Activated gamma-delta T cell (primary cell): ENCODE results near the gene OARD1.
A peak's percentile ranks its signal among the peaks of the same experiment; 100 is the strongest.
"Not testable (repeated sequence)": the region's sequence is repeated elsewhere in the genome, so short reads cannot be mapped to it uniquely, and the experiment has no call there.

Experiments used
- DNase-seq: peaks from one replicate; lab custom pipeline; 2025; lab: John Stamatoyannopoulos, UW
- total RNA-seq, 2 donors: gene quantifications; one replicate each; lab custom pipeline; 2026; lab: John Stamatoyannopoulos, UW

The OARD1 gene, protein sequence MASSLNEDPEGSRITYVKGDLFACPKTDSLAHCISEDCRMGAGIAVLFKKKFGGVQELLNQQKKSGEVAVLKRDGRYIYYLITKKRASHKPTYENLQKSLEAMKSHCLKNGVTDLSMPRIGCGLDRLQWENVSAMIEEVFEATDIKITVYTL
- total RNA-seq = 48.2 to 50.1 reads per million in 2 donors

DNA sequence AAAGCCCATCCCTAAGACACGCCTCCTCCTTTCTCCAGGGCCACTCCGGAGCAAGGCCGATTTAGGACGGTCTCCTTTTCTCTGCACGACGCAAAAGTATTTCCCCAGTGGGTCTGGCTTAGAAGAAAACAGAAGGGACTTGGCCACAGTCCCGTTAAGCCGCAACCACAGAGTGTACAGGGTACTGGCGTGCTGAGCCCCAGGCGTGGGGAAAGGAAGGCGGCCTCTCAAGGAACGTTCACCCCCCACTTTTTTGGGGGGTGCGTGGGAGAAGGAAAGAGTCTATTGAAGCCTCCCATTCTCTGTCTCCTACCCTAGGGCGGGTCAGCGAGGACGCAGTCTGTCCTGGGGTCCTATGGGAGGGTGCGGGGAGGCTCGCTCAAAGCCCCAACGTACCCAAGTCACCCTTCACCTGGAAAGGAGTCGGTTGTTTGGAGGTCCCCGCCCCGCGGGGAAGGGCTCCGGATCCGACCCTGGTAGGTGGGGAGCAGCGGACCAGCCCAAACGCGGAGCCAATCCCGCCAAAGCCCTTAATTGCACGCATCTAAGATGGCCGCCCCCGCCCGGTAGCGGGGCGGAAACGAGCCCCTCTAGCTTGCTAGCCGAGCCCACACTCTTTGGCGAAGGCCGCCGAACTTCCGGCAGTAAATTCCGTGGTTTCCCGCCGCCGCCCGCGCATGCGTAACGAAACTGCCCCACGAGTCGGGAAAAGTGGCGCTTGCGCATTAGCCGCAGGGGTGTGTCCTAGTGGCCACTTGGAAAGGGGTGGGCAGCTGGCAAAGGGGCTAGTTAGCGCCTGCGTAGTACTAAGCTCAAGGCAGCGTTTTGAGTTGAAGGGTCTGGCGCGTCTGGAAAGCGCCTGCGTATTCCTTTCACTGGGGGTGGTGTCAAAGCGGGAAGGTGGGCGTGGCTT is at the start of gene OARD1:
Gene OARD1 (minus strand): TSS at position 434 of the 913 bp plus-strand sequence. CDS start 722 bp downstream, outside the sequence.
- DNase-seq = peak; percentile 98

DNA sequence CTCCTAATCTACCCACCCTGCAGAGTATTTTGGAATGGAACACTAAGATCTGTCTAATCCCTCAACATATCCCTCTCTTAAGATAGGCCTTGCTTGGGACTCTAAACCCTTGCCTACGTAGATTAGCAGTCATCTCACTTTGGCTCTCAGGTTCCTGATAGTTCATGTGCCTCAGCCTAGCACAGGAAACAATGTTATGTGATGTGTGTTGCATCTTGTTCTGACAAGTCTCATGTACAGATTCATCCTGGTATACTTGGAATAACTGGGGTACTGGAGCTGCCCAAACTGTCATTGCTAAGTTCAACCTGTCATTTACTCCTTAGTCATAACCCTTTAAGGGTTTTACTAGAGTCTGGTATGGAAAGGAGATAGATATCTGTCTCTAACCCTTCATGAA is 47.9 kb upstream of the OARD1 start:
- DNase-seq = no peak

DNA sequence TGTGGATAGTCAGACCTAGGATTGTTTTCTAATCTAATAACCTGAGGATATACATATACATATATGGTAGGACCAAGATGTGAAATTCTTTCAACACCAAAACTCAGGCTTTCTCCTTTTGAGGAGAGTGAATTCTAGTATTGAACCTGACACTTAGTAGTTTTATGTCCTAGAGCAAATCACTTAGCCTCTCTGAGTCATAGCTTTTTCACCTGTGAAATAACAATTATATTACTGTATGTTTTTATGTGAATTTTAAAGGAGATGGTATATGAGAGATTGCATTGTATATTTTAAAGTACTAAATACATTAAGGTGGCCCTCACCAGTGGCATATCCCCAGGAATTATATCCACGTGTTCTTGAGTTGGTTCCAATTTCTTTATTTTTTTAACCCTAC is 47.4 kb upstream of the OARD1 start:
- no peak for DNase-seq

DNA sequence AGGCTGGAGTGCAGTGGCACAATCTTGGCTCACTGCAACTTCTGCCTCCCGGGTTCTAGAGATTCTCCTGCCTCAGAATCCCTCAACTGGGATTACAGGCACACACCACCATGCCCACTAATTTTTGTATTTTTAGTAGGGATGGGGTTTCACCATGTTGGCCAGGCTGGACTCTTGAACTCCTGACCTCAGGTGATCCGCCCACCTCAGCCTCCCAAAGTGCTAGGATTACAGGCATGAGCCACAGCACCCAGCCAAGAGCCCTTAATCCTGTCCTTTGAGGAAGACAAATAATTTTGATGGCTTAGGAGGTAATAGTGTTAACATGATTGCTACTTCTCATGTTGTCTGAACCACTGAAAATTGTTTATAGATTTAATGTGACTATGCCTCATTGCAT is 42.9 kb upstream of the OARD1 start:
- DNase-seq = not testable (repeated sequence)

DNA sequence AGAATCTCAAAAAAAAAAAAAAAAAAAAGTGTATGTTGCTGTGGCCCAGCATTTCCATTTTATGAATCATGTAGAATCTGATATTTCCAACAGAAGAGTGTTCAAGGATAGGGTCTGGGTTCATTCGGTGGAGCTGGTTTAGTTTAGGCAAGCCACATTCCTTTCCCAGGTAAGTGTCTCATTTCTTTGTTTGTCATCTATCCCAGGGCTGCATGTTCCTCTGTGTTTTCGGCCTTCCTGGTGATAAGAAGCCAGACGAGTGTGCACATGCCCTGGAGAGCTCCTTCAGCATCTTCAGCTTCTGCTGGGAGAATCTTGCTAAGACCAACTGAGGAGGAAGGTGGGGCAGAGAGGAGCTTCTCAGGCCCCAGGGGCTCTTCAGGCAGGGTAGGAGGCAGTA is 38.9 kb upstream of the OARD1 start:
- no peak for DNase-seq

DNA sequence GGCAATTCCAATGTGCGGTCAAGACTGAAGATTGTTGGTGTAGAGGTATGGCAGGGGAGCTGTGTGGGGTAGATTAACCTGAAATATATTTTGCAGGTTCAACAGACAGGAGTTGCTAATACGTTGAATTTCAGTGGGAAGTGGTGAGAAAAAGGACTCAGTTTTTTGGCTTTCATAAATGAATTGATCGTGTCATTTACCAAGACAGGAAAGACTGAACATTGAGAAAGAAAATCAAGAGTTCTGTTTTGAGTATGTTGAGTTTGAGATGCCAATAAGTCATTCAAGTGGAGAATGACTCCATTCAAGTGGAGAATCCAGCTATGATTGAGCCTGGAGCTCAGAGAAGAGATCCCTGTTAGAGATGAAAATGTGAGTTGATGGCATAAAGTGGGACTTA is 31.7 kb upstream of the OARD1 start:
- no peak for DNase-seq

DNA sequence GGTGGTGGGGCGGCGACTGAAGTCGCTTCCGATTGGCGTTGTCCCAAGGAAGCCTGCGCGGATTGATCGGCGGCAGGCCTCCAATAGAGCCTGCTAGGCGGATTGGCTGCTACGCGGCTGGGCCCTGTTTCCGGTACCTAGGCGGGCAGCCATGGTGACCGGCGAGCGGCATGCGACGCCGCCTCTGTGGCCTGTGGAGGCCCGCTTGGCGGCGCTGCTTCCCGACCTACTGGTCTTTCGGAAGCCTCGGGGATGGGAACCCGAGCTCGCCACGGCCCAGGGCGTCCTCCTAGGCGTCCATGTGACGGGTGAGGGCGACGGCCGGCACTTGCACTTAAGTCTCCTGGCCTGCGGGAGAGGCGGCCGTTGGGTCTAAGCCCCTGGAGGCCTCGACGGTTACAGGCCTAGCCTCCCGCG is 28.7 kb upstream of the OARD1 start:
- DNase-seq = no peak

DNA sequence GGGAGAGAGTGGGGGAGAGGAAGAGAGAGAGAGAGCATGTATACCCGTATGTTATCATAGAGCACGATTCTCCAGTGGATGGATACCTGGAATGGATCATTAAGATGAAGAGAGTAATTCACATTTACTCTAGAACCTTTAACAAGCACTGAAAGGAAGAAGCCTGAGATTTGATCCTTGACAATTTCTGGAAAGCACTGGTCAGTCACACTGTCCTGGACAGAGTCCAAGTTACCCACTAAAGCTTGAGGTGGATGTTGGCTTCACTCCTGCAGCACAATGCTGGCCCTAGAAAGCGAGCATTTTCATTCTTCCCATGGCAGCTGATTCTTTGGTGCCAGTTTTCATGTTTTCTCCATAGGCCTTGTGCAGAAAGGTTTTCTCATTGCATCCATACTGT is 26.2 kb upstream of the OARD1 start:
- no peak for DNase-seq

DNA sequence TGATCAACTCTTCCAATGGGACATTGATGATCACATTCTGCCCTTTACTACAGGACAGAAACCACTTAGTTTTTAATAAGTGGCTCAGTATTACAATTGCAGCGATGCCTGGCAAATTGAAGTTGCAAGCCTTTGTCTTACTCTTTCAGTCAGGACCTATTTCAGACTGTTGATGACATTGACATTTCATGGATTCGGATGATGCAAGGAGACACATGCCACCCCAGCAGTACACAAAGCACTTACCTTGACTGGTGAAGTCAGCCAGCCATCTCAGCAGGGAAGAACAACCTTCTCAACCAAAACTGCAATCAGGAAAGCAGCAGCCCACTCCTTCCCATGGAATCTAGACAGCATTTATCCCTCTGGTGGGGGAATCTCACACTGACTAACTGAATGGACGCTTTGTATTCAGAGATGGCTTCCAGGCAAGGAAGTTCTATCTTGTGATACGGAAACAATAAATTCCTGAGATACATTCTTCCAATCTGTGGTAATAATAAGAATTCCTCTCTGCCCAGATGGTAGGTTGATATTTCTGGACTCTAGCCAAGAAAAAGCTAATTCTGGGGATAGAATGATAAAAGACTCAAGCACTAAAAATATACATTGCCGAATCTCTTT is 25.4 kb upstream of the OARD1 start:
- DNase-seq = no peak

DNA sequence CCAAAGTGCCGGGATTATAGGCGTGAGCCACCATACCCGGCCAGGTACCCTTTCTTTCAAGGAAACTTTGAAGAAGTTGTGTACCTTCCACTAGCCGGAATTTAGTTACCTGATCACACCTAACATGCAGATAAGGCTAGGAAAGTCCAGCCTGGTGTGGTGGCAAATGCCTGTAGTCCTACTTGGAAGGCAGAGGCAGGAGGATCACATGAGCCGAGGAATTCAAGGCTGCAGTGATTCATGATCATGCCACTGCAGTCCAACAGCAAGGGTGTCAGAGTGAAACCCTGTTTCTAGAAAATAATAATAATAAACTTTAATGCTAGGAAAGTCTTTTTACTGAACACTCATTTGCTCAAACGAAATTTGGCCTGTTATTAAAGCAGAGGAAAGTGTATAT is 21.6 kb upstream of the OARD1 start:
- DNase-seq = no peak

DNA sequence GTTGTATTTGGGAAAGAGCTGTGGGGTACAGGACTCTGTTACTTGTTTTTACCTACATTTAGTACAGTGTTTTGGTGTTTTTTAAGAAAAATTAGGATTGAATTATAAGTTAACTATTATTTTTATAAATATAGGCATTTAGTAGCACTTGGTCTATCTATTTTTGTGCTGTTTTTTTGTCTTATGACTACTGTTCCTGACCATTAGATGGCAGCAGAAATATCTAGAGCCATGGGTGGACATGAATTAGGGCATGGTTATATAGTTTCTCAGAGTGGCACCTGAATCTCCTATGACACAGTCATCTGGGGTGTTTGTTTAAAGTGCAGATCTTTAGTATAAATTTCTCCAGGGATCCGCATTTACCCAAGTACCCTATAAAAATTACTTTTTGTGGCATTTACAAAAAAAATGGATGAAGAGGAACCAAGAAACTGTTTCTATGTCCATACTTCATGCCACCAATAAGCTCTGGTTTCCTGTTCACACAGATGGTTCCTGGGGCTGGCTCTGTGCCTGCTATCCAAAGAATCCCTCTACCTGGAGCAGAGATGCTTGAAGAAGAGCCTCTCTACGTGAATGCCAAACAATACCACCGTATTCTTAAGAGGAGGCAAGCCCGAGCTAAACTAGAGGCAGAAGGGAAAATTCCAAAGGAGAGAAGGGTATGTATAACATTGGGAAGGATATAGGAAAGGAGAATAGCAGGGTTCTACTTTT is 20.4 kb upstream of the OARD1 start:
- DNase-seq = no peak

DNA sequence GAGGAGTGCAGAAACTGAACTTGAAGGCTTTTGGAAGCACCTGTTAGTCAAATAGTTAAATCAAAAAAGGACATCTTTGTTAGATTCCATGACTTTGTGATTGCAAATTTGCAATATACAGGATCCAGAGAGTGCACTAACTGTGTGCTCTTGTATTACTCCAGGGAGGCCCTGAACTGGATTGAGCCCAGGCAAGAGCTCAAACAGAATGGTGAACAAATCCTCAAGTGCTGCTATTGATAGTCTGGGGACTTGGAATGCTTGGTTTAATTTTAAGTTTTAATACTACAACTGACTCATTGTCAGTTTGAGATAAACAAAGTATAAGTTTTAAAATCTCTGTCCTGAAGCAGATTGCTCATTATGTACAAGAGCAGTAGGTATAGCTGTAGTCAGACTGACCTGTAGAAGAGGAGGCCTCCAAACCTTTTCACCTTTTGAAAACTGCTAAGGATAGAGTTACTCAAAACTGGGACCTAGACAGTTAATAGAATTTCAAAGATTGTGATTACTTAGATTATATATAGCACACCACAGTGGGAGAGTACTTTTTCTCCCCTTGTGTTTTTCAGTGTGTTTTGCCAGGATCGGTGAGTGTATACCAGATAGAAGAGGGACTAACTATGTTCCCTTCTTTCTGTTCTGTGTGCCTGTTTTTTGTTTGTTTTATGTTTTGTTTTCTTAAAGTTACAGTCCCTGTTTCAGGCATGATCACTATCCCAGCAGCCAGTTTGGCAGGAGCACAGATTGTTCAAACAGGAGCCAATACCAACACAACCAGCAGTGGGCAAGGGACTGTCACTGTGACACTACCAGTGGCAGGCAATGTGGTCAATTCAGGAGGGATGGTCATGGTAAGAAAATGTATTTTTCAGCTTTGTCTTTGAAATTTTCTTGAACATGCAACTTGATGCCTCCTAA is 18.9 kb upstream of the OARD1 start:
- DNase-seq = no peak

DNA sequence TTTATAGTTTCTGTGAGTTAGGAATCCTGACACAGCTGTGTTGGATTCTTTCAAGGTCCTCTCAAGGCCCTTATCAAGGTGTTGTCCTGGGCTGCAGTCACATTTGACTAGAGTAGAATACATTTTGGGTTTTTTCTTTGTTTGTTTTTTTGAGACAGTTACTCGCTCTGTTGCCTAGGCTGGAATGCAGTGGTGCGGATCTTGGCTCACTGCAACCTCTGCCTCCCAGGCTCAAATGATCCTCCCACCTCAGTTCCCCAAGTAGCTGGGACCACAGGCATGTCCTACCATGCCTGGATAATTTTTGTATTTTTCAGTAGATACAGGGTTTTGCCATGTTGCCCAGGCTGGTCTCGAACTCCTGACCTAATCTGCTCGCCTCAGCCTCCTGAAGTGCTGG is 16.3 kb upstream of the OARD1 start:
- no peak for DNase-seq

DNA sequence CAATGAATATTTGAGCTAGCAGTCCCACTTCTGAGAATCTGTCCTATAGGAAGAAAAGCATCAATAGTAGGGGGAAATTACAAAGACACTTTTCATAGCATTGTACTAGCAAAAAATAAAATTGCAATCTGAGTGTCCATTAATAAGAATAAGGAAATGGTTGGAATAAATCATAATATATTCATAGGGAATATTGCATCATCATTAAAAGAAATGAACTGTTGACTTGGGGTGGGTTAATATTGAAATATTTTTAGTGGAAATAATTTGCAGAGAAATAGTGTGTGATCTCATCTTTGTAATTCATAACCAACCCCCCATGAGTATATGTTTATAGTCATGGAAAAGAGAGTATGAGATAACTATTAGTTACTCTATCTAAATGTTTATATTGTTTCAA is 13.0 kb upstream of the OARD1 start:
- DNase-seq = no peak

DNA sequence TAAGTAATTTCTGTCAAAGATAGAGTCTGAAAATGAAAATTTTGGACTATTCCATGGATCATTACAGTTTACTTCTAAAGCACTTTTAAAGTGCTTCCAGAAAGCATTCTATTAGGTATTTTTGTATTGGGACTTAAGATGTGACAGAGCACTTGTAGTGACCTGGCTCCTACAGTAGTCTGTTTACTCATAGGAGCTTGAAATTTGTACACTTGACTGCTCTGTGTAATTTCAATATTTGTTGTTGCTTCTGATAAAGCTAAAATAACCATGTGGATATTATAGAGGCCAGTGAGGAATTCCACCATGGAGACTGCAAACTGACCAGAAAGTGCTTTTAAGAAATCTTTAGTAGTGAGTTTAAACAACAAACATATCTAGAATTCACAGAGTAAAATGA is 10.9 kb upstream of the OARD1 start:
- no peak for DNase-seq

DNA sequence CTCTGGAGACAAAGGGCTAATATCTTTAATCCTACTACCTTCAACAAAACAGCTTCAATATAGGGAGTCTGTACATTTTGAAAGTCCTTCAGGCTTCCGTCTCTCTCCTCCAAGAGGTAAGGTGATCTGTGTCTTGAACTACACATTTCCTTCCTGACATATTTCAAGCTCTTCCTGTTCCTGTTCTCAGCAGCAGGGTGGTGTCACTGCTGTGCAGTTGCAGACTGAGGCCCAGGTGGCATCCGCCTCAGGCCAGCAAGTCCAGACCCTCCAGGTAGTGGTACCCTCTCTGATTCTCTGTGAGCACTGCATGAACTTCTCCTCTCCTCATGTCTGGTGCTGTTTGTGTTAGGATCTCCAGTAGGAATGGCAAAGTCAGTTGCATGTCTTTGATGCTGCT is 8.5 kb upstream of the OARD1 start:
- no peak for DNase-seq

DNA sequence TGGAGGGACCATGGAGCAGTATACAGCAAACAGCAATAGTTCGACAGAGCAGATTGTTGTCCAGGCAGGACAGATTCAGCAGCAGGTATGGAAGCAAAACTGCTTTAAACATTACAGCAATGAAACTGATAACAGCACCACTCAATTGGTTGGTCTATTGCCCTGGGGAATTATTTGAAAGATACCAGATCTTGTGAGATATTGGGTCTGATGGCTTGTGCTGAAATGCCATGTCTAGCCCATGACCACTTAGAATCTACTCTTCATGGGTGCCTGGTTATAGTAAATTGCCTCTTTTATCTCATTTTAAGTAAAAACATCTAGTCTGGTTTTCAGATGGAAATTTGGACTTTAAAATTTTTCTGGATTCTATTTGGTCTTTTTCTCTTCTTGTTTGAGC is 6.9 kb upstream of the OARD1 start:
- DNase-seq = no peak

DNA sequence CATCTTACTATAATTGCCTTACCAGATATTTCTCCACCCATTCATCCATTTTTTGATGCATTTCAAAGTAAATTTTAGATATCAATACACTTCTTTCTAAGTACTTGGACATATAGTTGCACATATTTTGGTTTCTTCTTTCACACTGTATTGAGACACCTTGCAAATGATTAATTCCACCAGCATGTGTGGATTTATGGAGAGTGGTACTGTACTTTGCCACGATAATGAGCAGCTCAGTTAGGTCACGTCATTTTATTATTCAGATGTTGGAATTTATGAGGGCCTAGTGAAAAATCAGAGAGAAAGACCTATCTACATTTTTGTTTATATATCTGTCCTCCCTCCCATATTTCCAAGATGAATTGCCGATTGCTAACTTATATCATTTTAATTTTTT is 5.9 kb upstream of the OARD1 start:
- no peak for DNase-seq

DNA sequence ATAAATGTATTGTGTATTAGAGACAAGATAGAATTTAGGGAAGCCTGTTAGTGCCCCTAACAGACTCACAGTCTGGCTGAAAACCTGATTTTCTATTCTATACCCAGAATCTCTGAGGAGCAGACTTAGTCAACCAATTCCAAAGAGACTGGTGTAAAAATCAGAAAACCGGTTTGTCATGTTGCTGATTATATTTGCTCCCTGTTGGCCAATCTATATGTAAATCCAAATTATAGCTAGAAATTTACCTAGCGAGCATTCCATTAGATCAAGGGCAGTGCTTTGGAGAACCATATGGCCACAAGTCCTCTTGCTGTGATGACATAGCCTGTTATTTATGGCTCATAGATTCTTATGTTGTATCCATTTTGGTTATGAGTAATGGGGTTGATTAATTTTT is 5.4 kb upstream of the OARD1 start:
- DNase-seq = no peak

DNA sequence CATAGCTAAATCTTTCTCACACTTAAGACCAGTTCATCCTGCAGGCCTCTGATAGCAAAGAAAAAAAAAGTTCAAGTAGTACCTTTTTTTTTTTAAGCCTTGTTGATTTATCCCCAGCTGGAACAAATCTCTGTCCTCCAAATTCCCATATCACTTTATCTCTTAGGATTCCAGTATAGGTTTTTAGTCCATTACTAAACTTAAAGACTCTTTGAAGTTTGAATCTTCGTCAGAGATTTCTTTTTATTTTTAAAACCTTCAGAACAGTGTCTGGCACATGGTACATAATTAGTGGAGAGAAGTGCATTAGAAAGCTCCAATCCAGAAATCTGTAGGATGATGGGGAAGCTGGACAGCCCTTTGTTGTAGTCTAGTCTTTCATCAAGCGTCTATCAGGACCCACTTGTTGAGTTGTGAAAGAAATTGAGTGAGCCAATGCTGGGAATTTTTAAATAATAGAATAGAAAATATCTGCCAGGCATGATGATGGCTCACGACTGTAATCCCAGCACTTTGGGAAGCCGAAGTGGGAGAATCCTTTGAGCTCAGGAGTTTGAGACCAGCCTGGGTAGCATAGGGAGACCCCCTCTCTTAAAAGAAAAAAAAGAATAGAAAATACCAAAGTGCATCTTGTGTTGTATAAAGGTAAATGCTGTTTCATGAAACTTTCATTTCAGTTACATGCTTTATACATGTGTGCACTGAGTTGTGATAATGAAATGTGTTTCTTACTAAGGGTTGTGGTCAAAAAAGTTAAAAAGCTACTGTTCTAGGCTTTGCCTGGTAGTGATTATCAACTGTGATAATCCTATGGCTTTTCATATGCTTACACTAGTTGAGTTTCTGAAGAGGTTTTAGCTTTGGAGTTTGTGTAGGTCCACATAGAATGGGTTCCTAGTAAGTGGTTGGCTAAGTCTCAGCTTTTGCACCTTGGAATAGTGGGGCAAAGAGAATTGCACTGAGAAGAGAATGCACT is 3.8 kb upstream of the OARD1 start:
- DNase-seq = no peak
